ENCODE measurements around the gene JAKMIP3.

GRCh38 chr10:132102717-132103110 is 37.0 kb downstream of the JAKMIP3 start:
- TF ChIP-seq ZNF639 (CRISPR knock-in tag; conservative IDR thresholded peaks at IDR 0.05 in 1 of 2, IDR thresholded peaks at IDR 0.05 in 1 of 2) = no peak
- TF ChIP-seq CHD1 (IDR thresholded peaks at IDR 0.05; ENCODE audit: low read length) = no peak
- TF ChIP-seq BDP1 (IDR thresholded peaks at IDR 0.05; ENCODE audit: insufficient read depth, insufficient read length) = no peak
- TF ChIP-seq CTCF (IDR thresholded peaks at IDR 0.05 in 2 of 3, conservative IDR thresholded peaks at IDR 0.05 in 1 of 3; ENCODE audit: insufficient read depth in 2 of 3, low read depth in 1 of 3, low read length in 3 of 3) = no peak
- TF ChIP-seq ZNF274 (IDR thresholded peaks at IDR 0.05; ENCODE audit: borderline replicate concordance, low read depth, low read length) = no peak
- TF ChIP-seq NR2C2 (CRISPR knock-in tag; IDR thresholded peaks at IDR 0.05) = no peak
- TF ChIP-seq NR2C2 (tag; IDR thresholded peaks at IDR 0.05) = no peak
- TF ChIP-seq STAT5A (IDR thresholded peaks at IDR 0.05; ENCODE audit: borderline replicate concordance, low read length) = no peak
- TF ChIP-seq HDAC8 (tag; IDR thresholded peaks at IDR 0.05) = no peak
- TF ChIP-seq SMARCE1 (IDR thresholded peaks at IDR 0.05) = no peak
- TF ChIP-seq YY1 (IDR thresholded peaks at IDR 0.05; ENCODE audit: borderline replicate concordance in 1 of 3, control insufficient read depth in 1 of 3, extremely low read depth in 1 of 3, insufficient read depth in 3 of 3, insufficient read length in 1 of 3, insufficient replicate concordance in 2 of 3, low read depth in 1 of 3, low read length in 2 of 3) = no peak
- no peak for TF ChIP-seq PHF8 (IDR thresholded peaks at IDR 0.05; ENCODE audit: borderline replicate concordance, low read length)

Measured in K562 (cell line).